Fibroblast of pulmonary artery (primary cell): ENCODE measurements around the gene DENND6A.

Experiments used
- DNase-seq: peaks from one replicate; pipeline ENCODE4 v3.0.0-alpha.2; 2010; ENCODE audit warnings: low read depth
- H3K4me3 ChIP-seq: replicated peaks from 2 replicates; pipeline ENCODE4 v1.5.1; 2011; ENCODE audit warnings: low read depth, mild to moderate bottlenecking, control low read depth, low read length, moderate library complexity
- CTCF ChIP-seq: IDR thresholded peaks from 2 replicates; pipeline ENCODE4 v1.5.1; 2011; ENCODE audit warnings: mild to moderate bottlenecking, control low read depth, low read length, inconsistent platforms; ENCODE audit errors: missing control alignments

Gene DENND6A

DNA sequence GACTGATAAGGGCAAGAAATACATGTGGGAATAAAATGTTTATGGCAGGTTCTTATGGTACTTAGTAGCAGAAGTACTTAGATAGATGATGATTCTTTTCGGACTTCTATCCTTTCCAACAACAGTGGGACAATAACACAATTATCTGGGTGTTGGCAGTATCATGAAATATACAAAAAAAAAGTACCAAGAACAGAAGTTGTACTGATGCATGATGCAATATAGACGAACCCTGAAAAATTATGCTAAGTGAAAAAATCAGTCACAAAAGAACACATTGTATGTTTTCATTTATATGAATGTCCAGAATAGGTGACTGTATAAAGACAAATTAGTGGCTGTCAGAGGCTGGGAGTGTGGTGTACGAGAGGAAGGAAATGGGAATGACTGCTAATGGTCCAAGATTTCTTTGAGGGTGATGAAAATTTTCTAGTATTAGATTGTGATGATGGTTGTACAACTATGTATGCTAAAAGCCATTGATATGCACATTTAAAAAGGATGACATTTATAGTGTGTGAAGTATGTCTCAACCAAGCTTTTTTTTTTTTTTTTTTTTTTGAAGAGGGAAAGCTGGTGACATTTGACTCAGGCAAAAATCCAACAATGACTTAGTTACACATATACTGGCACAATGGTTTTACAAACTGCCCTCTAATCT is 116.8 kb downstream of the DENND6A start:
- H3K4me3 ChIP-seq, result no peak overlapping the region
- no peak for TF ChIP-seq CTCF

More for the DNA sequence above, 116.8 kb downstream of the DENND6A start:
- no peak for DNase-seq
